Endothelial cell of umbilical vein (primary cell): Measurements from ENCODE around the gene CSTF3. TPM values are rescaled to one million over a fixed set of nuclear protein-coding genes. Genes with fewer than 3 reads are reported as not detected.
"Not testable (repeated sequence)": the region's sequence is repeated elsewhere in the genome, so short reads cannot be mapped to it uniquely, and the experiment has no call there.

Experiments used
- BruUV-seq: library from RNA; stranded (reverse); fragments of 400-500 nt; replicated peaks from 2 replicates; lab custom pipeline; 2021; lab: Mats Ljungman, UMichigan
- CTCF ChIA-PET: fragments of 300-600, 350-600 bp; sonication (Branson Sonifier 250); formaldehyde crosslinking; loops from one replicate; lab custom pipeline; 2021; ENCODE audit warnings: antibody characterized with exemption, inconsistent platforms; lab: Charles Lee
- POLR2A ChIA-PET: fragments of 300-600, 350-600 bp; sonication (Branson Sonifier 250); formaldehyde crosslinking; loops from one replicate; lab custom pipeline; 2021; ENCODE audit warnings: antibody characterized with exemption, inconsistent platforms; lab: Charles Lee
- DNase-seq: peaks from one replicate; pipeline ENCODE4 v3.0.0-alpha.2; 2011; ENCODE audit warnings: low read depth, low spot score
- FAIRE-seq: peaks from 2 replicates; lab custom pipeline; 2011; peaks lifted over from hg19 to GRCh38; lab: Jason Lieb, UNC
- H2AFZ ChIP-seq: 2 replicates; pipeline ENCODE4 v1.6.0; 2012; ENCODE audit warnings: low read depth, low read length, control low read depth, inconsistent platforms
- H3K27ac ChIP-seq: 2 replicates; pipeline ENCODE4 v1.5.1; 2011; ENCODE audit warnings: low read depth, mild to moderate bottlenecking, control low read depth, low read length, moderate library complexity; ENCODE audit not compliant: insufficient read depth
- H3K27me3 ChIP-seq, 2 experiments: 2 replicates each; pipeline versions ENCODE4 v1.6.0 to v1.6.1; 2011; ENCODE audit warnings: low read length in 2 of 2, mixed read lengths in 1 of 2; ENCODE audit not compliant: control insufficient read depth in 2 of 2, insufficient read depth in 2 of 2
- H3K36me3 ChIP-seq, 2 experiments: 2 replicates in 1 of 2; 3 replicates in 1 of 2; pipeline ENCODE4 v1.5.1; 2011; ENCODE audit warnings: low read length in 2 of 2, mild to moderate bottlenecking in 1 of 2, moderate library complexity in 1 of 2; ENCODE audit not compliant: control insufficient read depth in 2 of 2, insufficient read depth in 2 of 2; ENCODE audit errors: extremely low read depth in 1 of 2
- H3K4me1 ChIP-seq: 3 replicates; pipeline ENCODE4 v1.5.1; 2011; ENCODE audit warnings: mild to moderate bottlenecking, low read length; ENCODE audit not compliant: control insufficient read depth, insufficient read depth; ENCODE audit errors: extremely low read depth
- H3K4me2 ChIP-seq: 2 replicates; pipeline ENCODE4 v1.6.1; 2011; ENCODE audit warnings: low read length, control low read depth, mixed read lengths; ENCODE audit not compliant: insufficient read depth
- H3K4me3 ChIP-seq, 3 experiments: fragments of 200-600 bp in 1 of 3; sonication (generic), shearing (Covaris generic) in 1 of 3; replicated peaks in 1 of 3; 2 replicates each; pipeline ENCODE4 v1.5.1; 2011 to 2016; ENCODE audit warnings: control low read depth in 3 of 3, low read length in 3 of 3, mild to moderate bottlenecking in 2 of 3, inconsistent platforms in 1 of 3, low read depth in 1 of 3, moderate library complexity in 1 of 3; ENCODE audit not compliant: insufficient read depth in 1 of 3
- H3K79me2 ChIP-seq: 2 replicates; pipeline ENCODE4 v1.6.0; 2012; ENCODE audit warnings: low read length, inconsistent platforms; ENCODE audit not compliant: control insufficient read depth, insufficient read depth
- H3K9ac ChIP-seq: replicated peaks from 2 replicates; pipeline ENCODE3; 2011; ENCODE audit warnings: low read length, control low read depth; ENCODE audit not compliant: insufficient read depth; ENCODE audit errors: extremely low read depth
- H3K9me1 ChIP-seq: replicated peaks from 3 replicates; pipeline ENCODE4 v1.6.0; 2011; ENCODE audit warnings: mild to moderate bottlenecking, low read length; ENCODE audit not compliant: control insufficient read depth, insufficient read depth; ENCODE audit errors: extremely low read depth
- H3K9me3 ChIP-seq: replicated peaks from 2 replicates; pipeline ENCODE4 v1.5.1; 2012; ENCODE audit warnings: low read length, inconsistent platforms; ENCODE audit not compliant: control insufficient read depth, insufficient read depth
- H4K20me1 ChIP-seq: replicated peaks from 2 replicates; pipeline ENCODE3; 2011; ENCODE audit warnings: mild to moderate bottlenecking, low read length; ENCODE audit not compliant: control insufficient read depth, insufficient read depth; ENCODE audit errors: extremely low read depth
- CTCF ChIP-seq, 2 donors: IDR thresholded peaks; 1 replicate in 1 of 2; 2 replicates in 1 of 2; pipeline ENCODE4 v1.5.1; 2011; ENCODE audit warnings: low read length in 2 of 2, mild to moderate bottlenecking in 2 of 2, moderate library complexity in 2 of 2, control low read depth in 1 of 2, inconsistent platforms in 1 of 2, low read depth in 1 of 2; ENCODE audit not compliant: insufficient read depth in 1 of 2; ENCODE audit errors: extremely low read depth in 1 of 2
- FOS ChIP-seq: IDR thresholded peaks from 2 replicates; pipeline ENCODE4 v1.6.1; 2011; ENCODE audit warnings: mild to moderate bottlenecking, low read length, moderate library complexity, borderline replicate concordance; ENCODE audit not compliant: insufficient read depth
- GATA2 ChIP-seq: IDR thresholded peaks from 2 replicates; pipeline ENCODE4 v1.7.0; 2011; ENCODE audit warnings: low read depth, mild to moderate bottlenecking, moderate library complexity, mixed read lengths, low read length; ENCODE audit not compliant: insufficient read length, insufficient read depth
- MYC ChIP-seq: IDR thresholded peaks from one replicate; pipeline ENCODE4 v1.6.1; 2011; ENCODE audit warnings: mild to moderate bottlenecking, low read depth, low read length
- POLR2A ChIP-seq: IDR thresholded peaks from 2 replicates; pipeline ENCODE4 v1.6.1; 2012; ENCODE audit warnings: low read depth, mild to moderate bottlenecking, control low read depth, low read length
- POLR2AphosphoS5 ChIP-seq: IDR thresholded peaks from 2 replicates; pipeline ENCODE4 v1.6.1; 2012; ENCODE audit warnings: low read depth, mild to moderate bottlenecking, control low read depth, low read length, moderate library complexity; ENCODE audit not compliant: insufficient read depth
- dilution Hi-C: fragments of 300-500 bp; cut with MboI; formaldehyde crosslinking; loops from one replicate; pipeline ENCODE4 v1.15.0; 2019; ENCODE audit warnings: low sequenced_read_pairs; ENCODE audit not compliant: extremely low pct_ligation_motif_present
- intact Hi-C: fragments of 100-400 bp; cut with micrococcal nuclease; formaldehyde crosslinking; loops from one replicate; pipeline ENCODE4 v1.10.0; 2022
- polyA plus RNA-seq, 4 experiments: library from polyadenylated mRNA; depleted of rRNA in 3 of 4; stranded (reverse) in 3 of 4; unstranded in 1 of 4; fragments of >200 nt; gene quantifications; 2 replicates each; pipeline versions ENCODE4 v1.2.1 to v1.2.3, GENCODE V29; 2011 to 2012; ENCODE audit warnings: missing spikeins in 1 of 4
- total RNA-seq: library from RNA; stranded (reverse); gene quantifications from 2 replicates; pipeline ENCODE4 v1.2.3, GENCODE V29; 2021
- TF ChIP-seq, protein P1 (sequence below): IDR thresholded peaks from 2 replicates; pipeline ENCODE4 v1.6.1; 2011; ENCODE audit not compliant: insufficient read depth, insufficient read length

The CSTF3 gene
- total and polyA plus RNA-seq, 2 donors (not counting 3 experiments of a cell fraction or from before 2014, with no cell fraction given): 18.3 to 46.6 TPM

- H4K20me1 ChIP-seq: no peaks in the 10 kb centered on the region
- intact Hi-C loops (no loop called here), dilution Hi-C loops (no loop called here)
- POLR2A ChIA-PET: no interaction called here
- no peaks in the 10 kb centered on the region for H3K9me3 ChIP-seq
- no peak for DNase-seq
- H2AFZ ChIP-seq: no peak overlapping the region
- no peaks in the 10 kb centered on the region for H3K27me3 ChIP-seq
- no peaks in the 10 kb centered on the region for H3K79me2 ChIP-seq
- H3K4me3 ChIP-seq: no peak overlapping the region
- FAIRE-seq: no peak
- H3K27ac ChIP-seq: no peak overlapping the region
- no TSS peak for BruUV-seq
- CTCF ChIA-PET: interaction anchor here (1.1 to 1.6 kb wide), 2 partner anchors 10 to 163 kb away, joined by 3 to 4 read pairs; no protein-coding TSS in a partner anchor
- no peaks in the 10 kb centered on the region for H3K36me3 ChIP-seq
- no peak overlapping the region for H3K4me2 ChIP-seq
- peaks cover 2% of the 10 kb centered on the region for H3K4me1 ChIP-seq
- TF ChIP-seq MYC (no peak), CTCF (IDR thresholded peaks at IDR 0.05; ENCODE audit: extremely low read depth in 1 of 2, insufficient read depth in 1 of 2, low read depth in 1 of 2, low read length in 2 of 2) (no peak), FOS (no peak), POLR2AphosphoS5 (no peak), GATA2 (no peak), POLR2A (no peak)
- TF ChIP-seq, protein P1, sequence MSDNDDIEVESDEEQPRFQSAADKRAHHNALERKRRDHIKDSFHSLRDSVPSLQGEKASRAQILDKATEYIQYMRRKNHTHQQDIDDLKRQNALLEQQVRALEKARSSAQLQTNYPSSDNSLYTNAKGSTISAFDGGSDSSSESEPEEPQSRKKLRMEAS: no peak
- H3K9ac ChIP-seq: no peak overlapping the region
- no peaks in the 10 kb centered on the region for H3K9me1 ChIP-seq
These were observed 16.5 kb upstream of the CSTF3 start for GRCh38 chr11:33177676-33178336.

GRCh38 chr11:33176760-33177159 lies 15.5 kb upstream of the CSTF3 start:
- H3K4me1 ChIP-seq, DNase-seq, H3K4me3 ChIP-seq, BruUV-seq, H3K27me3 ChIP-seq, intact Hi-C loops, H3K36me3 ChIP-seq, H4K20me1 ChIP-seq, FAIRE-seq, H2AFZ ChIP-seq, H3K27ac ChIP-seq, H3K4me2 ChIP-seq, H3K9me3 ChIP-seq, H3K9ac ChIP-seq, H3K79me2 ChIP-seq, dilution Hi-C loops, H3K9me1 ChIP-seq: not testable (repeated sequence)
- CTCF ChIA-PET: interaction anchor here (1.1 to 1.6 kb wide), 2 partner anchors 11 to 164 kb away, joined by 3 to 4 read pairs; no protein-coding TSS in a partner anchor
- POLR2A ChIA-PET: interaction anchor here (0.6 kb wide), 1 partner anchor 22 kb away, joined by 6 read pairs; no protein-coding TSS in a partner anchor
